NCI-H187 (cell line): ENCODE data around the gene FNIP2.
"Not testable (repeated sequence)": the region's sequence is repeated elsewhere in the genome, so short reads cannot be mapped to it uniquely, and the experiment has no call there.

ENCODE experiments used
- DNase-seq, 2 experiments: peaks; one replicate each; lab custom pipeline; 2025; lab: John Stamatoyannopoulos, UW

Gene FNIP2

DNA sequence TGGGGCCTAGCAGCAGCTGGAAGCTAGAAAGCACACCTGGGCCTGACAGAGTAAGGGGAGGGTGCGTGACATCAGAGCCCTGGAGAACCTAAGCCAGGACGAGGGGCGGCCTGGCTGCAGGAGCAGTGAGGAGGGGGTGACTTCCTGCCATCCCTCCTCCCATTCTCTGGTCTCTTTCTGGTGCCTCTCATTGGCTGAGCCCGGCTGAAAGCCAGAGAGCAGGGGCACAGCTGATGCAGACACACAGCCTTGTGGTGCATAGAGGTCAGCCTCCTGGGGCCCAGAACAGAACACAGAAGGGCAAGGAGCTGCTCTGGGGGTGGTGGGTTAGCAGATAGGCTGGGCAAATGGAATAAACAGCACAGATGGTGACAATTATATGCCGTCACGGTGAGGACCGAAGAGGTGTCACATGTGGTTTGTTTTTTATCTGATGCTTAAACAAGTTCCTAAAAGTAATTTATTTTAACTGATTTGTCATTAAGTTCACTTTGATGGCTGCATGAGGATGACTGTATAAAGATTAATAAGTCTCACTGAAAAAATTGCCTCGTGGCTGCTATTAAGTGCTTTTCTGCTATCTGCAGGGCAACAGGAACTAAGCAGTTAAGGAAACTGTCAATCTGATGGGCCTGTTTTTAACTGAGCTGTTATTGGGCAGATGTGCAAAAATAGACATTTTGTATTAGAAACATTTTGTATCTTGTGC lies 102.0 kb downstream of the FNIP2 start:
- DNase-seq: no peak

GRCh38 chr4:158871335-158871724 lies 102.5 kb downstream of the FNIP2 start:
- DNase-seq: no peak

GRCh38 chr4:158873795-158874401 lies 105.1 kb downstream of the FNIP2 start:
- no peak for DNase-seq

DNA sequence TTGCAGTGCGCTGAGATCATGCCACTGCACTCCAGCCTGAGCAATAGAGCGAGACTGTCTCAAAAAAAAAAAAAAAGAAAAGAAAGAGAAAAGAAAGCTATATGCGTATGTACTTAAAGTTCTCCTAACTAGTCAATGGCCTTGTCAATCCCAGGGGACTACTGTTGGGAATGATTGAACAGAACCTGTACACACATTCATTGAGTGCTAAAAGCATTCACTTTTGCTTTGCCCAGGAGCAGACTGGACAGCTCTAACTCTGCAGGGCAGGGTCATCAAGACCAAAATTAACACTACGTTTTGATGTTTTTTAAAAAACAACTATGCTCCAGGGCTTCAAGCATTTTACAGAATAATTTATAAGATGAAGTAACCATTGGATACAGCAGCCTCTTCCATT lies 106.2 kb downstream of the FNIP2 start:
- no peak for DNase-seq

- DNase-seq: no peak
Measured at GRCh38 chr4:158875455-158875854, 106.6 kb downstream of the FNIP2 start.

DNA sequence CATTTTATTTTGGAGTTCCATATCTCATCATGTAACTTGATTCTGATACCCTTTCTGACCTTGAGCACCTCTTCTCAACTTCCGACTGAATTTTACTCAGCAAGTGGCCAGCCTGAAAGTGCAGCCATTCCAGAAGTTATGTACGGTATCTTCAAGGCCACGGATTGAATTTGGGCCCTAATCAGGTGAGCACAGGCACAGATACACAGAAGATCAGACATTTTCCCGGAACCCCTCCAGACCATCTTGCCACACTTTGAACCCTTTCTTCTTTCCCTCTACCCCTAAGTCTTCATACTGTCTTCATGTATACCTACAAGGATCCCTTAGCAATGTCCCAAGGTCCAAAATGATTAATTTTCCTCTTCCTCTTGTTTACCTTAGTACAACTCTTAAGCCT lies 108.2 kb downstream of the FNIP2 start:
- no peak for DNase-seq

DNA sequence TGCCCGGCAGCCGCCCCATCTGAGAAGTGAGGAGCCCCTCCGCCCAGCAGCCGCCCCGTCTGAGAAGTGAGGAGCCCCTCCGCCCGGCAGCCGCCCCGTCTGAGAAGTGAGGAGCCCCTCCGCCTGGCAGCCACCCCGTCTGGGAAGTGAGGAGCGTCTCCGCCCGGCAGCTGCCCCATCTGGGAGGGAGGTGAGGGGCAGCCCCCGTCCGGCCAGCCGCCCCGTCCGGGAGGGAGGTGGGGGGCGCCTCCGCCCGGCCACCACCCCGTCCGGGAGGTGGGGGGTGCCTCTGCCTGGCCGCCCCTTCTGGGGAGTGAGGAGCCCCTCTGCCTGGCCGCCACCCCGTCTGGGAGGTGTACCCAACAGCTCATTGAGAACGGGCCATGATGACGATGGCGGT lies 113.3 kb downstream of the FNIP2 start:
- DNase-seq: not testable (repeated sequence)

DNA sequence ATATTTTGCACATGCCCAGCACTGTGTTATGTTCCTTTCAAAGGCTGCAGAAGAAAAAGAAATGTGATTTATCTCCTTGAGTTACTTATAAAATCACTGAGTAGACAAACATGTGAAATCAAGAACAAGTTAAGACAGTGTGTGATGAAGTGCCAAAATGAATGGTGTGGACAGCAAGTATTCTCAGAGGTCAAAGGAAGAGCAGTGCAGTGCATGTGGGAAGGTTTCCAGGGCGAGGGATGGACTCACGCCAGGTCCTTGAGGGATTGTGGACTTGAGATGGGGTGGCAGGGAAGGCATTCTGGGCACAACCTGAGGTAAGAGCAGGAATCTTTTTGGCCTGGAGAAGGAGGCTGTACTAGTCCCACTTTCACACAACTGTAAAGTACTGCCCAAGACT lies 115.5 kb downstream of the FNIP2 start:
- DNase-seq: no peak

GRCh38 chr4:158885564-158885963 lies 116.7 kb downstream of the FNIP2 start:
- no peak for DNase-seq

GRCh38 chr4:158890294-158890693 lies 121.5 kb downstream of the FNIP2 start:
- DNase-seq: no peak

DNA sequence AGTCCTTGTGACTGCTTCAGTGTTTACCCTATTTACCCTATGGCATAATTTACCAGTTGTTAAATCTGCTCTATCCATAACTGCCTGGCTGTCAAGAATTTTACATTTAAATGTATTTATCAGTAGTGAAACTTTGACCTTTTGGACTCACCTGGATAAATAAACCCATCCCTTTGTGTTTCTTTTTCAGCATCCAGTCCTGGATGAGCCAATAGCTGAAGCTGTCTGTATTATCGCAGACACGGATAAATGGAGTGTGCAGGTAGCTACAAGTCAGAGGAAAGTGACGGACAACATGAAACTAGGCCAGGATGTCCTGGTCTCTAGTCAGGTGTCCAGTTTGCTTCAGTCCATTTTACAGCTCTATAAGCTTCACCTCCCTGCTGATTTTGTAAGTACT lies 122.4 kb downstream of the FNIP2 start:
- DNase-seq: no peak

DNA sequence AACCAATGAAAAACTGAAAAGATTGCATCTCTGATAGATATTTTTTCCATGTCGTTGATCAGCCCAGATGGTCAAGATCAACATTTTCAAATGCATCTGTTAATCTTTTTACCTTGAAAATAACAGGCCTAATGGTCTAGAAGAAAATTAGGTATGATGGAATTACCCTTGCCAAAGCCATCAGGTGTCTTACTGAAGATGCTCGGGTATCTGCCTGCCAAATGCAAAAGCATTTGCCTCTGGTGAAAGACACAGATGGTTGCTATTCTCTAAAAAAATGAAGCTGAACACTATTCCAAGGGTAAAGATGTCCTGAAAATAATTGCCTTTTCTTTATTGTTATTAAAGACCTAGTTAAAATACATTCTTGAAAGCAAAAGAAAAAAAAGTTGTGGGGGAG lies 126.0 kb downstream of the FNIP2 start:
- DNase-seq: no peak

DNA sequence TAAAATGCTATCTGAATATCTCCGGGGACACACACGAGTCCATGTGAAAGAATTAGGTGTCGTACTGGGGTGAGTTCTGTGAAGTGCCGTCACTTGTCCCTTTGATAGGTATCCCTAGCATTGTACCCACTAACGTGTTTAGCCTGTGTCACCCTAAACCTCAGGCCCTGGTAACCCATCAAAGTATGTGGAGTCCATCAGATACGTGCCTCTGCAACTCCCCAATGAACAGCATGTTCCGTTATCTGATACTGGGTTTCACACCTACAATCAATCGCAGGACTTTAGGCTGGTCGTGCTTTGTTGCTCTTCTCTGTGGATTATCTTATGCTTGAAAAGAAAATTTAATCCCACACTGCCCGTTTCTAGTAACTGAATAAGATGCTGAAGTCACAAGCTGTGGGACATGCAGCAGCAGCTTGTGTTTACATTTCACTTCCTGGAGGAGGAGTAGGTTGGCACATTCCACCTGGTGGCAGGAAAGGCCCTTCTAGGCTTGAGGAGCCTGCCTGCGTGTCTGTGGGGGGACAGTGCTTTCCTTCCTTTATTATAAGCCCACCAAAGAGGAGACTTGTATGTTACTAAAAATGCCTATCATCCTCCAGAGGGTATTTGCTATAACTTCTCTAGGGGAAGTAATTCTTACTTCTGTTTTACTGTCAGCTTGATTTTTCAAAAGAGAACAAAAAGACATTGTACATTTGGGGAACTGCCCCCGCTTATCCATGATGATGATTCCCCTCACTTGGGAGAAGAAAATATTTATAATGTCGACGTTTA lies 127.2 kb downstream of the FNIP2 start:
- DNase-seq: no peak

DNA sequence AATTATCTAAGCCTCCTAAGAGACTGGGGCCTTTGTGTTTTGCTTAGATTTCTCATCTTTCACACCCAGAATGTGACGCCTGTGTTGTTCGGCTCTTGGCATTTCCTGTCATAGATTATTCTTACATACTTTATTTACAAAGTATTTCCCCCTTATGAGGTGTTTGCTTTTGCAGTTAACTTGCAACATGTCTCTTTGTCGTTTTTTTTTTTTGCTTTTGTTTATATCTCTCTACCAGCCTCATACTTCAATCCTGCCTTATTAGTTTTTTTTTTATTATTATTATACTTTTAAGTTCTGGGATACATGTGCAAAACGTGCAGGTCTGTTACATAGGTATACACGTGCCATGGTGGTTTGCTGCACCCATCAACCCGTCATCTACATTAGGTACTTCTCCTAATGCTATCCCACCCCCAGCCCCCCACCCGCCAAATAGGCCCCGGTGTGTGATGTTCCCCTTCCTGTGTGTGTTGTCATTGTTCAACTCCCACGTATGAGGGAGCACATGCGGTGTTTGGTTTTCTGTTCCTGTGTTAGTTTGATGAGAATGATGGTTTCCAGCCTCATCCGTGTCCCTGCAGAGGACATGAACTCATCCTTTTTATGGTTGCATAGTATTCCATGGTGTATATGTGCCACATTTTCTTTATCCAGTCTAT lies 127.9 kb downstream of the FNIP2 start:
- not testable (repeated sequence) for DNase-seq

DNA sequence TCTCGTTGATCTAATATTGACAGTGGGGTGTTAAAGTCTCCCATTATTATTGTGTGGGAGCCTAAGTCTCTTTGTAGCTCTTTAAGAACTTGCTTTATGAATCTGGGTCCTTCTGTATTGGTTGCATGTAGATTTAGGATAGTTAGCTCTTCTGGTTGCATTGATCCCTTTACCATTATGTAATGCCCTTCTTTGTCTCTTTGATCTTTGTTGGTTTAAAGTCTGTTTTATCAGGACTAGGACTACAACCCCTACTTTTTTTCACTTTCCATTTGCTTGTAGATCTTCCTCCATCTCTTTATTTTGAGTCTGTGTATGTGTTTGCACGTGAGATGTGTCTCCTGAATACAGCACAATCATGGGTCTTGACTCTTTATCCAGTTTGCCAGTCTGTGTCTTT lies 131.6 kb downstream of the FNIP2 start:
- DNase-seq: not testable (repeated sequence)

DNA sequence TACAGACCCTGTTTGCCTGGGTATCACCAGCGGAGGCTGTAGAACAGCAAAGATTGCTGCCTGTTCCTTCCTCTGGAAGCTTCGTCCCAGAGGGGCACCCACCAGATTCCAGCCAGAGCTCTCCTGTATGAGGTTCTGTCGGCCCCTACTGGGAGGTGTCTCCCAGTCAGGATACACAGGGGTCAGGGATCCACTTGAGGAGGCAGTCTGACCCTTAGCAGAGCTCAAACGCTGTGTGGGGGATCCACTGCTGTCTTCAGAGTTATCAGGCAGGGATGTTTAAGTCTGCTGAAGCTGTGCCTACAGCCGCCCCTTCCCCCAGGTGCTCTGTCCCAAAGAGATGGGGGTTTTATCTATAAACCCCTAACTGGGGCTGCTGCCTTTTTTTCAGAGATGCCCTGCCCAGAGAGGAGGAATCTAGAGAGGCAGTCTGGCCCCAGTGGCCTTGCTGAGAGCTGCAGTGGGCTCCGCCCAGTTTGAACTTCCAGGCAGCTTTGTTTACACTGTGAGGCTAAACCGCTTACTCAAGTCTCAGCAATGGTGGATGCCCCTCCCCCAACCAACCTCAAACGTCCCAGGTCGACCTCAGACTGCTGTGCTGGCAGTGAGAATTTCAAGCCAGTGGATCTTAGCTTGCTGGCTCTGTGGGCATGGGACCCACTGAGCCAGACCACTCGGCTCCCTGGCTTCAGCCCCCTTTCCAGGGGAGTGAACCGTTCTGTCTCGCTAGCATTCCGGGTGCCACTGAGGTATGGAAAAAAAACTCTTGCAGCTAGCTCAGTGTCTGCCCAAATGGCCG lies 133.7 kb downstream of the FNIP2 start:
- not testable (repeated sequence) for DNase-seq

DNA sequence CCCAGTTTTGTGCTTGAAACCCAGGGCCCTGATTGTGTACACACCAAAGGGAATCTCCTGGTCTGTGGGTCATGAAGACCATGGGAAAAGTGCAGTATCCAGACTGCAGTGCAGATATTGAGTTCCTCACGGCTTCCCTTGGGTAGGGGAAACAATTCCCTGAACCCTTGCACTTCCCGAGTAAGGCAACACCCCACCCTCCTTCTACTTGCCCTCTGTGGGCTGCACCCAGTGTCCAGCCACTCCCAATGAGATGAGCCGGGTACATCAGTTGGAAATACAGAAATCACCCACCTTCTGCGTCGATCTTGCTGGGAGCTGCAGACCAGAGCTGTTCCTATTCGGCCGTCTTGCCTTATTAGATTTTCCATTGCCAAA lies 134.2 kb downstream of the FNIP2 start:
- no peak for DNase-seq

- no peak for DNase-seq
Measured at GRCh38 chr4:158903472-158904043, 134.7 kb downstream of the FNIP2 start.

GRCh38 chr4:158904815-158905214 lies 136.0 kb downstream of the FNIP2 start:
- no peak for DNase-seq

GRCh38 chr4:158906073-158906472 lies 137.2 kb downstream of the FNIP2 start:
- no peak for DNase-seq

DNA sequence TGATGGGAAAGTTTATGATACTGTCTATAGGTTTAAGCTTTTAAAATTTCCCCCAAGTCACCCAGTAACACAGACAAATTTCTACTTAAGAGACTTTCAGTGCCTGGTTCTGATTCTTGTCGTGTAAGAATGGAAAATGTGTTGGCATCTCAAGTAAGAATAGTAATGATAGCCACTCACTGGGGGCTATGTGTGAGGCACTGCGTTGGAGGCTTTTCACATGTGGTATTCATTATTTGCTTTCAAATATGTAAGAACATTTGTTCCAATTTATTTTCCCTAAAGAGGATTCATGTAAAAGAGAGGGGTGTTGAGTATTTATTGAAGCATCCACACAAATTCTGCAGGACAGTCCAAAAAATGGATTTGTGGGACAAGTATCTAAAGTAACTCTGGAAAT lies 143.6 kb downstream of the FNIP2 start:
- no peak for DNase-seq

DNA sequence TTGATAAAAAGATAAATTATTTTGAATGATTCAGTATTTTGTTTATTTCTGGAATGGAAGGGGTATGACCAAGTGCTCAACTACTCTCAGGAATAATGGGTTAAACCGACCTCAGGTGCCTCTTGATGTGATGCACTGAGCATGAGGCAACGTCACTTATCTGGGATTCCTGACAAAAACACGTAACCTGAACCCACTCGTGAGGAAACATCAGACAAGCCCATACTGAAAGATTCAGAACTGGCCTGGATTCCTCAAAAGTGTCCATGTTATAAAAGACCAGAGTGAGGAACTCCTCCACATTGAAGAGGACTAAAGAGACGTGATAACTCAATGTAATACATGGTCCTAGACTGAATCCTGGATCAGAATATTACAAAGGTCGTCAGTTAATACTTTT lies 144.0 kb downstream of the FNIP2 start:
- no peak for DNase-seq
